Adrenal gland (tissue), 12 donors: ENCODE data around the gene KDM4B. TPM values are rescaled to one million over a fixed set of nuclear protein-coding genes. Genes with fewer than 3 reads are reported as not detected.

Source experiments
- DNase-seq, 7 donors: peaks; one replicate each; pipeline ENCODE4 v3.0.0-alpha.2; 2019 to 2020
- H3K27ac ChIP-seq, 5 donors: fragments of 200-600 bp; sonication (generic) in 4 of 5; 1 replicate in 3 of 5; 2 replicates in 2 of 5; pipeline versions ENCODE4 v1.5.1 to v1.8.0; 2016 to 2020; ENCODE audit warnings: mild to moderate bottlenecking in 1 of 5
- H3K27me3 ChIP-seq: fragments of 200-600 bp; 2 replicates; pipeline ENCODE4 v1.8.0; 2021
- H3K36me3 ChIP-seq, 2 donors: fragments of 200-600 bp; replicated peaks in 1 of 2; 1 replicate in 1 of 2; 2 replicates in 1 of 2; pipeline versions ENCODE4 v1.5.1 to v1.8.0; 2018 to 2022
- H3K4me1 ChIP-seq, 2 donors: fragments of 200-600 bp; replicated peaks in 1 of 2; 1 replicate in 1 of 2; 2 replicates in 1 of 2; pipeline versions ENCODE4 v1.5.1 to v1.8.0; 2018 to 2021
- H3K4me3 ChIP-seq, 4 donors: fragments of 200-600 bp; sonication (generic) in 3 of 4; one replicate each; pipeline ENCODE4 v1.5.1; 2016 to 2018
- H3K9me3 ChIP-seq, 3 donors: fragments of 200-600 bp; sonication (generic) in 1 of 3; replicated peaks in 1 of 3; 1 replicate in 2 of 3; 2 replicates in 1 of 3; pipeline versions ENCODE4 v1.5.1 to v1.8.0; 2016 to 2021
- CTCF ChIP-seq, 6 experiments: fragments of 450-650 bp in 4 of 6; fragments of 200-600 bp in 2 of 6; sonication (generic) in 1 of 6; IDR thresholded peaks; 1 replicate in 5 of 6; 2 replicates in 1 of 6; pipeline versions ENCODE4 v1.5.1 to v1.8.0; 2016 to 2021; ENCODE audit warnings: antibody characterized with exemption in 6 of 6, mild to moderate bottlenecking in 2 of 6, moderate library complexity in 1 of 6
- POLR2A ChIP-seq, 2 donors: fragments of 450-650 bp; IDR thresholded peaks; one replicate each; pipeline ENCODE4 v1.6.1; 2017; ENCODE audit warnings: antibody characterized with exemption in 2 of 2, mild to moderate bottlenecking in 2 of 2, moderate library complexity in 1 of 2
- WGBS, 4 donors: extraction: QIAGEN DNeasy Blood & Tissue Kit in 2 of 4; methylation state at CpG; one replicate each; pipeline versions ENCODE4 v1.1.5 to v1.1.7; 2013 to 2017; 5-methylcytosine and 5-hydroxymethylcytosine counted together
- intact Hi-C, 2 donors: fragments of 100-400 bp; cut with DNase I; formaldehyde crosslinking; loops; one replicate each; pipeline versions ENCODE4 v1.14.1 to v1.15.0; 2022 to 2023
- polyA plus RNA-seq, 3 donors: library from polyadenylated mRNA; stranded (reverse); fragments of 200-250 nt in 2 of 3; fragments of 350-450 nt in 1 of 3; fragmentation: Illumina TruSeq in 1 of 3; extraction: RNeasy Lipid Tissue Mini Kit (QIAGEN cat#74804) in 1 of 3; gene quantifications; one replicate each; pipeline ENCODE4 v1.2.3, GENCODE V29; 2013 to 2014
- total RNA-seq, 9 donors: library from RNA; depleted of rRNA in 4 of 9; stranded (reverse); fragments of >200 nt in 4 of 9; fragments of 120-200 nt in 1 of 9; fragmentation: NEBNext Ultra II Directional in 1 of 9; extraction: Animal tissue kit (Norgen Biotek cat#: 25700) in 1 of 9; gene quantifications; one replicate each; pipeline versions ENCODE4 v1.1.0 to v1.2.4, GENCODE V29; 2013 to 2023
- donor health status: healthy with polysubstance abuse.
- donor health status: Bipolar disorder and iron deficiency.
- donor health status: DM: yes; HTN: yes; CAD: no.
- donor health status: DM: no; HTN: no; CAD: no.
- donor health status: DM: no; HTN: no; CAD: no.
- donor health status: DM: yes; HTN: yes; CAD: no.

The KDM4B gene
- total and polyA plus RNA-seq, 12 donors, result 9.8 to 65.1 (median 39.9) TPM

GRCh38 chr19:5070331-5070730 lies 101.4 kb downstream of the KDM4B start:
- Histone ChIP-seq H3K27me3 (no peaks in the 10 kb centered on the region), H3K4me3 (no peak overlapping the region), H3K36me3 (peaks cover 0 to 11% of the 10 kb centered on the region in 2 donors), H3K9me3 (no peaks in the 10 kb centered on the region), H3K27ac (no peak overlapping the region), H3K4me1 (peaks cover 13 to 15% of the 10 kb centered on the region in 2 donors)
- TF ChIP-seq POLR2A (IDR thresholded peaks at IDR 0.05) (no peak), CTCF (IDR thresholded peaks at IDR 0.05) (no peak)
- intact Hi-C loops, result no loop called here
- no peak for DNase-seq
- WGBS, 4 donors, result 93 to 96% (median 95%) methylated on average over 15 to 17 of the region's 17 CpGs

GRCh38 chr19:5070930-5071329 lies 102.0 kb downstream of the KDM4B start:
- Histone ChIP-seq H3K4me3 (no peak overlapping the region), H3K4me1 (peaks cover 13 to 15% of the 10 kb centered on the region in 2 donors), H3K36me3 (peaks cover 0 to 16% of the 10 kb centered on the region in 2 donors), H3K9me3 (no peaks in the 10 kb centered on the region), H3K27me3 (no peaks in the 10 kb centered on the region), H3K27ac (no peak overlapping the region)
- WGBS, 4 donors, result 88 to 95% (median 92%) methylated on average over 17 to 19 of the region's 19 CpGs
- TF ChIP-seq POLR2A (IDR thresholded peaks at IDR 0.05) (no peak), CTCF (IDR thresholded peaks at IDR 0.05) (no peak)
- DNase-seq, result no peak
- intact Hi-C loops, result no loop called here

- Histone ChIP-seq H3K4me3 (no peak overlapping the region), H3K4me1 (peaks cover 13 to 15% of the 10 kb centered on the region in 2 donors), H3K27ac (no peak overlapping the region), H3K27me3 (no peaks in the 10 kb centered on the region), H3K9me3 (no peaks in the 10 kb centered on the region), H3K36me3 (peaks cover 0 to 16% of the 10 kb centered on the region in 2 donors)
- TF ChIP-seq POLR2A (IDR thresholded peaks at IDR 0.05) (no peak), CTCF (IDR thresholded peaks at IDR 0.05) (no peak)
- no peak for DNase-seq
- WGBS, 4 donors, result 79 to 92% (median 89%) methylated on average over 5 to 8 of the region's 8 CpGs; no CpG with 5 or more reads in 1 of the 4 donors
- intact Hi-C loops, result no loop called here
Measured at GRCh38 chr19:5071579-5071978, 102.7 kb downstream of the KDM4B start.

- WGBS, 4 donors, result 79 to 94% (median 86%) methylated on average over 11 of the region's 11 CpGs
- H3K27ac ChIP-seq, result no peak overlapping the region
- intact Hi-C loops, result no loop called here
- H3K4me3 ChIP-seq, result no peak overlapping the region
- H3K4me1 ChIP-seq, result peaks cover 13 to 15% of the 10 kb centered on the region in 2 donors
- H3K27me3 ChIP-seq, result no peaks in the 10 kb centered on the region
- TF ChIP-seq POLR2A (IDR thresholded peaks at IDR 0.05) (no peak), CTCF (IDR thresholded peaks at IDR 0.05) (no peak)
- peaks cover 0 to 20% of the 10 kb centered on the region in 2 donors for H3K36me3 ChIP-seq
- no peaks in the 10 kb centered on the region for H3K9me3 ChIP-seq
- DNase-seq, result no peak
Measured at GRCh38 chr19:5072115-5072514, 103.2 kb downstream of the KDM4B start.
